Measurements from ENCODE around the gene GXYLT1.

DNA sequence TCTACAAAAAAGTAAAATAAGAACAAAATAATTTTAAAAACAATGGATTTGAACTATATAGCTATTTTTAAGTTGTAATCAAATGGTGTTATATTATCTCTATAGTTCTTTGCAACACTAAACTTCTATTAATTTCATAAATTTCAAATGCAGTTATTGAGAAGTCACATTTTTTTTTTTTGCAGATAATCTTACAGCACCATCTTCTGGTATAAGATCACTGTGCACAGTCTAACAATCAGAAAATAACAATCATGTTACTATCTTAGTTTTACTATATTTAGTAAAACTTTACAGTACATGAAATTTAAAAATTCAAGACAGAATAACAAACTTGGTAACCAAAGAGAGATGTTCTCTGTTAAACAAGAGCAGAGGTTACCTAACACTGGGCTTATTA, 40.6 kb downstream of the GXYLT1 start:
- TF ChIP-seq, protein P1, sequence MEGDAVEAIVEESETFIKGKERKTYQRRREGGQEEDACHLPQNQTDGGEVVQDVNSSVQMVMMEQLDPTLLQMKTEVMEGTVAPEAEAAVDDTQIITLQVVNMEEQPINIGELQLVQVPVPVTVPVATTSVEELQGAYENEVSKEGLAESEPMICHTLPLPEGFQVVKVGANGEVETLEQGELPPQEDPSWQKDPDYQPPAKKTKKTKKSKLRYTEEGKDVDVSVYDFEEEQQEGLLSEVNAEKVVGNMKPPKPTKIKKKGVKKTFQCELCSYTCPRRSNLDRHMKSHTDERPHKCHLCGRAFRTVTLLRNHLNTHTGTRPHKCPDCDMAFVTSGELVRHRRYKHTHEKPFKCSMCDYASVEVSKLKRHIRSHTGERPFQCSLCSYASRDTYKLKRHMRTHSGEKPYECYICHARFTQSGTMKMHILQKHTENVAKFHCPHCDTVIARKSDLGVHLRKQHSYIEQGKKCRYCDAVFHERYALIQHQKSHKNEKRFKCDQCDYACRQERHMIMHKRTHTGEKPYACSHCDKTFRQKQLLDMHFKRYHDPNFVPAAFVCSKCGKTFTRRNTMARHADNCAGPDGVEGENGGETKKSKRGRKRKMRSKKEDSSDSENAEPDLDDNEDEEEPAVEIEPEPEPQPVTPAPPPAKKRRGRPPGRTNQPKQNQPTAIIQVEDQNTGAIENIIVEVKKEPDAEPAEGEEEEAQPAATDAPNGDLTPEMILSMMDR (IDR thresholded peaks at IDR 0.05) = no peak
- no peak for TF ChIP-seq POLR2AphosphoS5 (IDR thresholded peaks at IDR 0.05)
- no peak for TF ChIP-seq POLR2A (IDR thresholded peaks at IDR 0.05)
